Measurements from ENCODE around the gene OSBPL9. TPM values are rescaled to one million over a fixed set of nuclear protein-coding genes. Genes with fewer than 3 reads are reported as not detected.

The OSBPL9 gene
- total and polyA plus RNA-seq, 8 donors, result 30.7 to 51.0 (median 35.6) TPM

- Histone ChIP-seq H3K9me3 (no peaks in the 10 kb centered on the region), H3K36me3 (peaks cover 0 to 10% (median 7%) of the 10 kb centered on the region in 3 donors), H3K27me3 (no peaks in the 10 kb centered on the region), H3K4me1 (no peaks in the 10 kb centered on the region), H3K4me3 (no peak overlapping the region), H3K27ac (no peak overlapping the region)
- intact Hi-C loops (cut with DNase I), result no loop called here
- no peak for DNase-seq
- FAIRE-seq, result no peak
- ATAC-seq, result no peak
- no peak for TF ChIP-seq CTCF (IDR thresholded peaks at IDR 0.05)
- 93 to 99% methylated on average over 2 of the region's 2 CpGs for WGBS, 2 donors
Observed at GRCh38 chr1:51833700-51834099, 216.8 kb downstream of the OSBPL9 start.

- no peak overlapping the region for H3K4me3 ChIP-seq
- H3K27me3 ChIP-seq, result no peaks in the 10 kb centered on the region
- no peak overlapping the region for H3K27ac ChIP-seq
- DNase-seq, result no peak
- peaks cover 0 to 3% (median 0%) of the 10 kb centered on the region in 3 donors for H3K4me1 ChIP-seq
- no peak for ATAC-seq
- no peaks in the 10 kb centered on the region for H3K9me3 ChIP-seq
- WGBS, 2 donors, result 91 to 97% methylated on average over 1 of the region's 1 CpG
- TF ChIP-seq CTCF (IDR thresholded peaks at IDR 0.05), result no peak
- intact Hi-C loops (cut with DNase I), result no loop called here
- H3K36me3 ChIP-seq, result peaks cover 0 to 20% (median 7%) of the 10 kb centered on the region in 3 donors
- no peak for FAIRE-seq
Observed at GRCh38 chr1:51837243-51837642, 220.4 kb downstream of the OSBPL9 start.

Small RNA genes lying within 50 kb of the gene (microRNA-seq; reads per million reads assigned to microRNA genes)
- gene MIR761, result 0 reads per million in 2 donors

Other genes starting within 250 kb of the OSBPL9 start
- 10 to 100 TPM; 23.4 to 42.0 (median 28.4) TPM for gene EPS15, start 97.8 kb upstream of the OSBPL9 start, total RNA-seq
- 10 to 100 TPM in 1 of 2 donors, 1 to 10 TPM in 1; 9.9 to 15.6 TPM for gene EPS15, start 97.8 kb upstream of the OSBPL9 start, polyA plus RNA-seq

All from pancreas (tissue), 10 donors.